Natural killer cell treated with Interleukin-12 subunit alpha and Interleukin-12 subunit beta and Interleukin-15 and Interleukin-18, amount 100 ng/mL, for 72 hours (primary cell): Measurements from ENCODE around the gene KRI1. TPM values are rescaled to one million over a fixed set of nuclear protein-coding genes. Genes with fewer than 3 reads are reported as not detected.
"Not testable (repeated sequence)": the region's sequence is repeated elsewhere in the genome, so short reads cannot be mapped to it uniquely, and the experiment has no call there.

Experiments used
- ATAC-seq, 2 donors: fragments of 150-1000 bp; cut with Tn5 transposase in 1 of 2; sonication (Bioruptor Pico), chemical (Tn5 transposase) in 1 of 2; 2 replicates each; pipeline ENCODE4 v1.10.0; 2021
- DNase-seq: peaks from one replicate; pipeline ENCODE4 v3.0.0; 2022; ENCODE audit warnings: low spot score
- H3K27ac Mint-ChIP-seq, 2 donors: 1 replicate in 1 of 2; 2 replicates in 1 of 2; pipeline ENCODE4 v1.8.0; 2022; ENCODE audit warnings: mixed read lengths in 2 of 2, mild to moderate bottlenecking in 1 of 2, moderate library complexity in 1 of 2
- H3K27me3 Mint-ChIP-seq, 2 donors: 1 replicate in 1 of 2; 2 replicates in 1 of 2; pipeline ENCODE4 v1.8.0; 2022; ENCODE audit warnings: mixed read lengths in 2 of 2
- H3K36me3 Mint-ChIP-seq: one replicate; pipeline ENCODE4 v1.8.0; 2022; ENCODE audit warnings: mixed read lengths
- H3K4me1 Mint-ChIP-seq, 2 donors: 1 replicate in 1 of 2; 2 replicates in 1 of 2; pipeline ENCODE4 v1.8.0; 2022; ENCODE audit warnings: low read depth in 2 of 2, mixed read lengths in 2 of 2, mild to moderate bottlenecking in 1 of 2
- H3K4me3 Mint-ChIP-seq: one replicate; pipeline ENCODE4 v1.8.0; 2022; ENCODE audit warnings: mixed read lengths
- H3K9me3 Mint-ChIP-seq: 2 replicates; pipeline ENCODE4 v1.8.0; 2022; ENCODE audit warnings: mixed read lengths
- total RNA-seq, 2 donors: library from RNA; stranded (reverse); gene quantifications; one replicate each; pipeline ENCODE4 v1.2.3, GENCODE V29; 2022

The KRI1 gene
- total RNA-seq, 2 donors from 2014 or later = 50.9 to 89.6 TPM

- Mint-ChIP-seq H3K27ac (peak overlapping the region in 1 of 2 donors; percentile 48), H3K27me3 (no peaks in the 10 kb centered on the region)
- DNase-seq = no peak
These were observed 15.5 kb downstream of the KRI1 start for GRCh38 chr19:10550336-10550735.

DNA sequence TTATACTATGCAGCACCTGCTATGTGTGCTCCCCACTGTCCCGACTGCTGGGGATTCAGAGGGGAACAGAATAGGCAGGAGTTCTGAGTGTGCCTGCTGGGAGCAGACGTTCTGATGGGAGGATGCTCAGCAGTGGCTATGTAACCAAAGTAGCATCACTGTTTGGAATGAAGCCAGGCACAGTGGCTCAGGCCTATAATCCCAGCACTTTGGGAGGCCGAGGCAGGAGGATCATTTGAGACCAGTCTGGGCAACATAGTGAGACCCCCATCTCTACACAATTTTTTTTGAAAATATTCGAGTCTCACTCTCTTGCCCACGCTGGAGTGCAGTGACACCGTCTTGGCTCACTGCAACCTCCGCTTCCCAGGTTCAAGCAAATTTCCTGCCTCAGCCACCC lies 16.1 kb downstream of the KRI1 start:
- H3K4me3 Mint-ChIP-seq = no peak overlapping the region
- DNase-seq (no peak), ATAC-seq (no peak)
- H3K9me3 Mint-ChIP-seq = no peaks in the 10 kb centered on the region
- no peak overlapping the region for H3K27ac Mint-ChIP-seq
- peaks cover 30 to 40% of the 10 kb centered on the region in 2 donors for H3K4me1 Mint-ChIP-seq
- H3K27me3 Mint-ChIP-seq = no peaks in the 10 kb centered on the region
- no peaks in the 10 kb centered on the region for H3K36me3 Mint-ChIP-seq

More at GRCh38 chr19:10550336-10550735, 15.5 kb downstream of the KRI1 start:
- H3K4me1 Mint-ChIP-seq = peaks cover 25 to 36% of the 10 kb centered on the region in 2 donors
- H3K4me3 Mint-ChIP-seq = no peak overlapping the region
- ATAC-seq = no peak
- no peaks in the 10 kb centered on the region for H3K36me3 Mint-ChIP-seq
- no peaks in the 10 kb centered on the region for H3K9me3 Mint-ChIP-seq

GRCh38 chr19:10548746-10549276 lies 17.0 kb downstream of the KRI1 start:
- H3K36me3 Mint-ChIP-seq = no peaks in the 10 kb centered on the region
- H3K9me3 Mint-ChIP-seq = no peaks in the 10 kb centered on the region
- ATAC-seq (no peak), DNase-seq (no peak)
- H3K4me1 Mint-ChIP-seq = peaks cover 25 to 33% of the 10 kb centered on the region in 2 donors
- no peaks in the 10 kb centered on the region for H3K27me3 Mint-ChIP-seq
- no peak overlapping the region for H3K27ac Mint-ChIP-seq
- H3K4me3 Mint-ChIP-seq = no peak overlapping the region

DNA sequence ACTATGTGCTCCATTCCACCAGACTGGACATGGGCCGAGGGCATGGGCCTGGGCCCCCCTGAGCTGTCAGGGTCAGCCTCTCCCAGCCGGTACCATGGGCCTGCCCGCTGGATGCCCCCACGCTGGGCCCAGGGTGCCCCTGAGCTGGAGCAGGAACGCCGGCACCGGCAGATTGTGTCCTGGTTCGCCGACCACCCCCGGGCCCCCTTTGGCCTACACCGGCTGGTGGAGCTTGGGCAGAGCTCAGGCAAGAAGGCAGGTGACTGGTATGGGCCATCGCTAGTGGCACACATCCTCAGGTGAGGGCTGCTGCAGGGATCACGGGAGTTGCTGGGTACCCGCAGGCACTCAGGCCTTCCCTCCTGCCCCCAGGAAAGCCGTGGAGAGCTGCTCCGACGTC lies 19.0 kb downstream of the KRI1 start:
- no peaks in the 10 kb centered on the region for H3K36me3 Mint-ChIP-seq
- no peak overlapping the region for H3K27ac Mint-ChIP-seq
- no peaks in the 10 kb centered on the region for H3K9me3 Mint-ChIP-seq
- H3K4me1 Mint-ChIP-seq = peaks cover 10 to 17% of the 10 kb centered on the region in 2 donors
- no peak overlapping the region for H3K4me3 Mint-ChIP-seq
- ATAC-seq (no peak), DNase-seq (no peak)
- no peaks in the 10 kb centered on the region for H3K27me3 Mint-ChIP-seq

DNA sequence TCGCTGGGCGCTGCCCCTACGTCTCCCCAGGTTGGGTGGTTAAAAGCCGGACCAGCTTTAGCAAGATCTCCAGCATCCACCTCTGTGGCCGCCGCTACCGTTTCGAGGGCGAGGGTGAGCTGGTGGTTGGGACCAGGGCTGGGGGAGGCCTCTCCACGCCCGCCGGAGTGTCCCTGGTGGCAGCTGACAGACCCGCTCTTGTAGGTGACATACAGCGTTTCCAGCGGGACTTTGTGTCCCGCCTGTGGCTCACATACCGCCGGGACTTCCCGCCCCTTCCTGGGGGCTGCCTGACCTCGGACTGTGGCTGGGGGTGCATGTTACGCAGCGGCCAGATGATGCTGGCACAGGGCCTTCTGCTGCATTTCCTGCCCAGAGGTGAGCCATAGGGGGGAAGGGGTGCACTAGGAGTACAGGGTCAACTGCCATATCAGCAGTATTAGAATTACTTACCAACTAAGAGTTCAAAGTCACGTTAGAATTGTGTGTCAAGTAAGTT lies 21.0 kb downstream of the KRI1 start:
- Mint-ChIP-seq H3K4me1 (peaks cover 10 to 11% of the 10 kb centered on the region in 2 donors), H3K4me3 (peak overlapping the region; percentile 94), H3K27ac (peak overlapping the region; percentile 79 to 87), H3K9me3 (no peaks in the 10 kb centered on the region), H3K27me3 (no peaks in the 10 kb centered on the region), H3K36me3 (no peaks in the 10 kb centered on the region)
- ATAC-seq = peak; percentile 11 to 28
- no peak for DNase-seq

GRCh38 chr19:10544242-10544752 lies 21.5 kb downstream of the KRI1 start:
- H3K4me3 Mint-ChIP-seq = peak overlapping the region; percentile 94
- no peaks in the 10 kb centered on the region for H3K36me3 Mint-ChIP-seq
- DNase-seq (no peak), ATAC-seq (peak; percentile 49 to 58)
- H3K9me3 Mint-ChIP-seq = no peaks in the 10 kb centered on the region
- H3K4me1 Mint-ChIP-seq = peaks cover 10 to 11% of the 10 kb centered on the region in 2 donors
- no peaks in the 10 kb centered on the region for H3K27me3 Mint-ChIP-seq
- peak overlapping the region; percentile 79 to 87 for H3K27ac Mint-ChIP-seq

- no peaks in the 10 kb centered on the region for H3K27me3 Mint-ChIP-seq
- H3K4me3 Mint-ChIP-seq = peak within 1 kb of the TSS; percentile 94
- ATAC-seq (peak; percentile 89 to 92), DNase-seq (peak; percentile 80)
- H3K36me3 Mint-ChIP-seq = no peaks in the 10 kb centered on the region
- peaks cover 10 to 15% of the 10 kb centered on the region in 2 donors for H3K4me1 Mint-ChIP-seq
- H3K27ac Mint-ChIP-seq = peak within 1 kb of the TSS; percentile 79 to 87
- no peaks in the 10 kb centered on the region for H3K9me3 Mint-ChIP-seq
These were observed 22.2 kb downstream of the KRI1 start, which contains the start of gene ATG4D for GRCh38 chr19:10543420-10544241. Gene ATG4D (plus strand): TSS chr19:10543904. CDS start chr19:10544091, 187 bp downstream.

- DNase-seq (no peak), ATAC-seq (no peak)
- Mint-ChIP-seq H3K4me1 (peaks cover 10 to 16% of the 10 kb centered on the region in 2 donors), H3K9me3 (no peaks in the 10 kb centered on the region), H3K27me3 (no peaks in the 10 kb centered on the region), H3K27ac (peak overlapping the region in 1 of 2 donors; percentile 62), H3K4me3 (peak overlapping the region; percentile 66), H3K36me3 (no peaks in the 10 kb centered on the region)
These were observed 22.8 kb downstream of the KRI1 start for GRCh38 chr19:10543059-10543419.

- ATAC-seq, H3K4me1 Mint-ChIP-seq, DNase-seq, H3K36me3 Mint-ChIP-seq, H3K9me3 Mint-ChIP-seq, H3K27me3 Mint-ChIP-seq: not testable (repeated sequence)
- Mint-ChIP-seq H3K27ac (peak overlapping the region in 1 of 2 donors; percentile 66), H3K4me3 (peak overlapping the region; percentile 42)
These were observed 26.8 kb downstream of the KRI1 start for GRCh38 chr19:10539016-10539415.

DNA sequence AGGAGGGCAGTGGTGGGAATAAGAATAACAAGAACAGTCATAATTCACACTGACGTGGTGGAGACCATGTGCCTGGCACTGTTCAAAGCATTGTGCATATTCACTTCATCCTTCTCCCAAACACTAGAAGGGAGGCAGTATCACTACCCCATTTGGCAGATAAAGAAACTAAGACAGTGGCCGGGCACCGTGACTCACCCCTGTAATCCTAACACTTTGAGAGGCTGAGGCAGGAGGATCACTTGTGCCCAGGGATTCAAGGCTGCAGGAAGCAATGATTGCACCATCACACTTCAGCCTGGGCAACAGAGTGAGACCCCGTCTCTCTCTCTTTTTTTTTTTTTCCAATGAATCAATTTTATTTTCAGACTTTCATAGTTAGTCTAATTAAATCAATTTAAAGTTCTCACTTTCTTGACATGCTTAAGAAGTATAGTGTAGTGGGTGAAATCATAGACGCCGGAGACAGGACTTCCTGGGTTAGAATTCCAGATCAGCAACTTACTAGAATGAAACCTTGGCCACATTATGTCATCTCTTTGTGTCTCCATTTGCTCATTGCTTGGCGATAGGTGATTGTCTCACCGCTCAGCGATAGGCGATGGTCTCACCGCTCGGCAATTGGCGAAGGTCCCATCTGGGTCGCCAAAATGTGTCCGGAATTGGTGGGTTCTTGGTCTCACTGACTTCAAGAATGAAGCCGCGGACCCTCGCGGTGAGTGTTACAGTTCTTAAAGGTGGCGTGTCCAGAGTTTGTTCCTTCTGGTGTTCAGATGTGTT lies 27.4 kb downstream of the KRI1 start:
- peak in 1 of 2 donors; percentile 53 for ATAC-seq
- DNase-seq = no peak
- Mint-ChIP-seq H3K9me3 (no peaks in the 10 kb centered on the region), H3K27me3 (no peaks in the 10 kb centered on the region), H3K36me3 (no peaks in the 10 kb centered on the region), H3K4me1 (peaks cover 0 to 8% of the 10 kb centered on the region in 2 donors), H3K27ac (peak overlapping the region in 1 of 2 donors; percentile 66), H3K4me3 (peak overlapping the region; percentile 42)

DNA sequence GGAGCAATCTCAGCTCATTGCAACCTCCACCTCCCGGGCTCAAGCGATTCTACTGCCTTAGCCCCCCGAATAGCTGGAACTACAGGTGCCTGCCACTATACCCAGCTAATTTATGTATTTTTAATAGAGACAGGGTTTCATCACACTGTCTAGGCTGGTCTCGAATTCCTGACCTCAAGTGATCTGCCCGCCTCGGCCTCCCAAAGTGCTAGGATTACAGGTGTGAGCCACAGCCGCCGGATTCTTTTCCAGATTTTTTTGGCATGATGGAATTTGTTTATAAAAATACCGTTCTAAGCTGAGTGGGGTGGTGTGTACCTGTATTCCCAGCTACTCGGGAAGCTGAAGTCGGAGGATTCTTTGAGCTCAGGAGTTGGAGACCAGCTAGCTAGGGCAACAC lies 28.1 kb downstream of the KRI1 start:
- ATAC-seq = no peak
- H3K4me3 Mint-ChIP-seq = no peak overlapping the region
- no peaks in the 10 kb centered on the region for H3K9me3 Mint-ChIP-seq
- no peak for DNase-seq
- peaks cover 0 to 8% of the 10 kb centered on the region in 2 donors for H3K4me1 Mint-ChIP-seq
- H3K36me3 Mint-ChIP-seq = no peaks in the 10 kb centered on the region
- no peaks in the 10 kb centered on the region for H3K27me3 Mint-ChIP-seq
- H3K27ac Mint-ChIP-seq = no peak overlapping the region

GRCh38 chr19:10535613-10536012 lies 30.2 kb downstream of the KRI1 start:
- Mint-ChIP-seq H3K27me3 (no peaks in the 10 kb centered on the region), H3K9me3 (no peaks in the 10 kb centered on the region), H3K27ac (peak overlapping the region in 1 of 2 donors; percentile 29), H3K4me1 (peaks cover 0 to 9% of the 10 kb centered on the region in 2 donors), H3K36me3 (no peaks in the 10 kb centered on the region), H3K4me3 (no peak overlapping the region)
- DNase-seq = no peak
- ATAC-seq = no peak

DNA sequence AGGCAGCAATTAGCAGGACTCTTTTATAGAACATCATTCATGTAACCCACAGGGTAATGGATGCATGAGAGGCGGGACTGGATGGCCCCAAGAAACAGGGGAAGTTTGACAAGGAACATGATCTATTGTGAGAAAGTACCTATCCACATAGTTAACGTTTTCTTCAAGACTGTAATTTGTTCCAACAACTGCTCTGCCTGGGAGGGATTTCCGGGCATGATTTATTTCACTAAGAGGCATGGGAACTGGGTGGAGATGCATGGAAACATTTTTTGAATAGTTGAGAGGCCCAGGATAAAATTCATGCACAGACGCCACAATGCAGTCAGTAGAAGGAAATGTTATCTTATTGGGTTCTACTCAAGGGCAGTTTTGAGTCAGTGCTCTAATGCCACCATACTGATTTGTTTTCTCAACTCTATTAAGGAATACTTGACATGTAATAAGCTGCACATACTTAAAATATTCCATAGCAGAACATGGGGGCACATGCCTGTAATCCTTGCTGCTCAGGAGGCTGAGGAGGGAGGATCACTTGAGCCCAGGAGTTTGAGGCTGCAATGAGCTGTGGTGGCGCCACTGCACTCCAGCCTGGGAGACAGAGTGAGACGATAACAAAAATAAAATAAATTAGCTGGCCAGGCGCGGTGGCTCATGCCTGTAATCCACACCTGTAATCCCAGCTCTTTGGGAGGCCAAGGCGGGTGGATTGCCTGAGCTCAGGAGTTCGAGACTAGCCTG lies 32.0 kb downstream of the KRI1 start:
- ATAC-seq (no peak), DNase-seq (no peak)
- no peaks in the 10 kb centered on the region for H3K27me3 Mint-ChIP-seq
- no peaks in the 10 kb centered on the region for H3K9me3 Mint-ChIP-seq
- peaks cover 0 to 7% of the 10 kb centered on the region in 2 donors for H3K4me1 Mint-ChIP-seq
- no peak overlapping the region for H3K27ac Mint-ChIP-seq
- no peak overlapping the region for H3K4me3 Mint-ChIP-seq
- no peaks in the 10 kb centered on the region for H3K36me3 Mint-ChIP-seq
